ENCODE data around the gene CHMP2A. TPM values are rescaled to one million over a fixed set of nuclear protein-coding genes. Genes with fewer than 3 reads are reported as not detected.

Gene CHMP2A
- total and polyA plus RNA-seq, 2 donors (not counting 3 experiments of a cell fraction or from before 2014, with no cell fraction given) = 105 to 150 TPM

DNA sequence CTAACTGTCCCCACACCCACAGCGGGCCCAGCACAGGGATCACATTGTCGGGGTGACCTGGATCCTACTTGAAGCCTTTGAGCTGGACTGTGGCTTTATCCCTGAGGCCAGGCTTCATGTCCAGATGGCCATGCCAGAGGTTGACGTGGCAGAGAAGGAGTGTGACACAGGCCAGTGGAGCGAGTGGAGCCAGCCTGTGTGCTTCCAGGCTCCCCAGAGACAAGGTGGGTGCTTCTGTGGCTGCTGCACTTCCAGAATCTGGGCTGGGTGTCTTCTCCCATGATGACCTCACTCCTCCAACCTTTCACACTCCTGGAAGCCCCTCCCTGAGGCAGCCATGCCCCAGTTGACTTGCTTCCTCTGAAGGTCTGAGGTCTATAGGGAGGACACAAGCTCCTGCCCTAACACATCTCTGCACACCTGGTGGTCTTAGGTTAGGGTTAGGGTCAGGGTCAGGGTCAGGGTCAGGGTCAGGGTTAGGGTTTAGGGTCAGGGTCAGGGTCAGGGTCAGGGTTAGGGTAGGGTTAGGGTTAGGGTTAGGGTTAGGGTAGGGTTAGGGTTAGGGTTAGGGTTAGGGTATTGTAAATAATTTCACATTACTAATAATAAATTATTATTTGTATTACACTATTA lies 31.3 kb upstream of the CHMP2A start:
- Histone ChIP-seq H3K4me1 (ENCODE audit: control insufficient read depth, extremely low read depth, insufficient read depth, low read length) (no peaks in the 10 kb centered on the region), H4K20me1 (replicated peaks; ENCODE audit: control insufficient read depth, extremely low read depth, insufficient read depth, low read length) (no peaks in the 10 kb centered on the region), H3K27ac (ENCODE audit: insufficient read depth, low read depth, low read length) (no peak overlapping the region), H3K79me2 (ENCODE audit: control insufficient read depth, insufficient read depth, low read length) (no peaks in the 10 kb centered on the region), H3K27me3 (ENCODE audit: control insufficient read depth in 2 of 2, insufficient read depth in 2 of 2, low read length in 2 of 2) (no peaks in the 10 kb centered on the region), H3K36me3 (ENCODE audit: control insufficient read depth in 2 of 2, extremely low read depth in 1 of 2, insufficient read depth in 2 of 2, low read length in 2 of 2) (peaks cover 0 to 16% of the 10 kb centered on the region in 2 experiments), H3K9me3 (replicated peaks; ENCODE audit: control insufficient read depth, insufficient read depth, low read length) (no peaks in the 10 kb centered on the region), H3K4me2 (ENCODE audit: insufficient read depth, low read length) (no peak overlapping the region), H3K9ac (replicated peaks; ENCODE audit: extremely low read depth, insufficient read depth, low read length) (no peak overlapping the region), H2AFZ (ENCODE audit: low read depth, low read length) (no peak overlapping the region), H3K9me1 (replicated peaks; ENCODE audit: control insufficient read depth, extremely low read depth, insufficient read depth, low read length) (no peaks in the 10 kb centered on the region), H3K4me3 (replicated peaks in 1 of 3; ENCODE audit: insufficient read depth in 1 of 3, low read depth in 1 of 3, low read length in 3 of 3) (no peak overlapping the region)
- no peak for FAIRE-seq
- DNase-seq (ENCODE audit: low read depth, low spot score) = no peak
- intact Hi-C loops (cut with micrococcal nuclease) (no loop called here), dilution Hi-C loops (cut with MboI; ENCODE audit: extremely low pct_ligation_motif_present, low sequenced_read_pairs) (no loop called here)
- ChIA-PET CTCF (no interaction called here), POLR2A (no interaction called here)
- no peak for TF ChIP-seq MYC (IDR thresholded peaks at IDR 0.05; ENCODE audit: low read depth, low read length)
- no peak for TF ChIP-seq JUN (IDR thresholded peaks at IDR 0.05; ENCODE audit: borderline replicate concordance, insufficient read depth, insufficient read length, low read depth)
- BruUV-seq (replicated peaks) = no TSS peak

DNA sequence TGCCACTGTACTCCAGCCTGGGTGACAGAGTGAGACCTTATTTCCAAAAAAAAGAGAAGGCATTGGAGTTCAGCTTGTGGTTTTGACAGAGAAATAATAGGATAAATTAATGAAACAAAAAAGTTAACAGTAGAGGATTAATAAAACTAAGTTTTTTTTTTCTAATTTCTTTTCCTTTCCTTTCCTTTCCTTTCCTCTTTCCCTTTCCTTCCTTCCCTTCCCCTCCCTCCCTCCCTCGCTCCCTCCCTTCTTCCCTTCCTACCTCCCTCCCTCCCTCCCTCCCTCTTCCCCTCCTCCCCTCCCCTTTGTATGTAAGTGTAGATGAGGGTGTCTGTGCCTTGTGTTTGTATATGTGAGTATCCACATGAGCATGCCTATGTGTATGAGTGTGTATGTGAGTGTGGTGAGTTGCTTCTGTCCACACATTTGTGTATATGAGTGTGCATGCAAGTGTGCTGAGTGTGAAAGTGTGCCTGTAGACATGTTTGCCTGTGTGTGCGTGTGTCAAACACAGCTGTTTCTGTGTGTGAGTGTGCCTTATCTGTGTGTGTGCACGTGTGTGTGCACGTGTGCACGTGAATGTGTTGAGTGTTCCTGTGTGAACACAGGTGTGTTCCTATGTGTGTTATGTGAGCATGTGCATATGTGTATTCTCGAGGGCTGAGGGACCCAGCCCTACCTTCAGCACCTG lies 30.7 kb upstream of the CHMP2A start:
- H3K4me3 ChIP-seq (replicated peaks in 1 of 3; ENCODE audit: insufficient read depth in 1 of 3, low read depth in 1 of 3, low read length in 3 of 3) = no peak overlapping the region
- no peaks in the 10 kb centered on the region for H3K9me1 ChIP-seq (replicated peaks; ENCODE audit: control insufficient read depth, extremely low read depth, insufficient read depth, low read length)
- DNase-seq (ENCODE audit: low read depth, low spot score) (no peak), FAIRE-seq (no peak)
- H3K4me2 ChIP-seq (ENCODE audit: insufficient read depth, low read length) = no peak overlapping the region
- no TSS peak for BruUV-seq (replicated peaks)
- dilution Hi-C loops (cut with MboI; ENCODE audit: extremely low pct_ligation_motif_present, low sequenced_read_pairs) = no loop called here
- H3K4me1 ChIP-seq (ENCODE audit: control insufficient read depth, extremely low read depth, insufficient read depth, low read length) = peaks cover 3% of the 10 kb centered on the region
- H3K36me3 ChIP-seq (ENCODE audit: control insufficient read depth in 2 of 2, extremely low read depth in 1 of 2, insufficient read depth in 2 of 2, low read length in 2 of 2) = peaks cover 0 to 16% of the 10 kb centered on the region in 2 experiments
- ChIA-PET CTCF (no interaction called here), POLR2A (no interaction called here)
- H4K20me1 ChIP-seq (replicated peaks; ENCODE audit: control insufficient read depth, extremely low read depth, insufficient read depth, low read length) = no peaks in the 10 kb centered on the region
- no peaks in the 10 kb centered on the region for H3K79me2 ChIP-seq (ENCODE audit: control insufficient read depth, insufficient read depth, low read length)
- H3K9me3 ChIP-seq (replicated peaks; ENCODE audit: control insufficient read depth, insufficient read depth, low read length) = no peaks in the 10 kb centered on the region
- no peak overlapping the region for H3K27ac ChIP-seq (ENCODE audit: insufficient read depth, low read depth, low read length)
- no peaks in the 10 kb centered on the region for H3K27me3 ChIP-seq (ENCODE audit: control insufficient read depth in 2 of 2, insufficient read depth in 2 of 2, low read length in 2 of 2)
- TF ChIP-seq POLR2A (IDR thresholded peaks at IDR 0.05; ENCODE audit: low read depth, low read length) = no peak
- no peak for TF ChIP-seq POLR2AphosphoS5 (IDR thresholded peaks at IDR 0.05; ENCODE audit: insufficient read depth, low read depth, low read length)
- TF ChIP-seq MYC (IDR thresholded peaks at IDR 0.05; ENCODE audit: low read depth, low read length) = no peak
- intact Hi-C loops (cut with micrococcal nuclease) = no loop called here
- H2AFZ ChIP-seq (ENCODE audit: low read depth, low read length) = no peak overlapping the region
- no peak overlapping the region for H3K9ac ChIP-seq (replicated peaks; ENCODE audit: extremely low read depth, insufficient read depth, low read length)
